Lower leg skin (tissue), 3 donors: ENCODE measurements around the gene SH3BP5.

Experiments used
- POLR2A ChIP-seq, 2 donors: fragments of 450-650 bp; IDR thresholded peaks; one replicate each; pipeline ENCODE4 v1.6.1; 2016 to 2017; ENCODE audit warnings: antibody characterized with exemption in 2 of 2, mild to moderate bottlenecking in 1 of 2, moderate library complexity in 1 of 2
- TF ChIP-seq, protein P1 (sequence below), 3 donors: fragments of 450-650 bp; IDR thresholded peaks; one replicate each; pipeline ENCODE4 v1.5.1; 2016; ENCODE audit warnings: antibody characterized with exemption in 3 of 3, mild to moderate bottlenecking in 3 of 3, moderate library complexity in 2 of 3

DNA sequence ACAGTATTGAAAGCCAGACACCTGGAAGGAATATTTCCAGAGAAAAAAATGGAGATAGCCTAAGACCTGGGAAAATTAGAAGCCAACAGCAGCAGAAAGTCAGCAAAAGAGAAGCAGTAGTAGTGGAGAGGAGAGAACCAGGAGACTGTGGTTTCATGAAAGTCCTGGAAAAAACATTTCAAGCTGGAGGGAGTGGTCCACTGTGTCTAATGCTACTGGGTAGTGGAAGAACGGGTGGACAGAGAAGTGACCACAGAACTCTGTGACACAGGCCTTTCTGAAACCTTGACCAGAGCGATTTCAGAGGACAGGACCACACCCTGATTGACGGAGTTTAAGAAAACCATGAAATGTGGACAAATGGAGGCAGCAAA, 15.3 kb upstream of the SH3BP5 start:
- TF ChIP-seq POLR2A (IDR thresholded peaks at IDR 0.05): no peak
- TF ChIP-seq, protein P1, sequence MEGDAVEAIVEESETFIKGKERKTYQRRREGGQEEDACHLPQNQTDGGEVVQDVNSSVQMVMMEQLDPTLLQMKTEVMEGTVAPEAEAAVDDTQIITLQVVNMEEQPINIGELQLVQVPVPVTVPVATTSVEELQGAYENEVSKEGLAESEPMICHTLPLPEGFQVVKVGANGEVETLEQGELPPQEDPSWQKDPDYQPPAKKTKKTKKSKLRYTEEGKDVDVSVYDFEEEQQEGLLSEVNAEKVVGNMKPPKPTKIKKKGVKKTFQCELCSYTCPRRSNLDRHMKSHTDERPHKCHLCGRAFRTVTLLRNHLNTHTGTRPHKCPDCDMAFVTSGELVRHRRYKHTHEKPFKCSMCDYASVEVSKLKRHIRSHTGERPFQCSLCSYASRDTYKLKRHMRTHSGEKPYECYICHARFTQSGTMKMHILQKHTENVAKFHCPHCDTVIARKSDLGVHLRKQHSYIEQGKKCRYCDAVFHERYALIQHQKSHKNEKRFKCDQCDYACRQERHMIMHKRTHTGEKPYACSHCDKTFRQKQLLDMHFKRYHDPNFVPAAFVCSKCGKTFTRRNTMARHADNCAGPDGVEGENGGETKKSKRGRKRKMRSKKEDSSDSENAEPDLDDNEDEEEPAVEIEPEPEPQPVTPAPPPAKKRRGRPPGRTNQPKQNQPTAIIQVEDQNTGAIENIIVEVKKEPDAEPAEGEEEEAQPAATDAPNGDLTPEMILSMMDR (IDR thresholded peaks at IDR 0.05): no peak
